A549 (cell line): ENCODE results near the gene SPNS2. TPM values are rescaled to one million over a fixed set of nuclear protein-coding genes. Genes with fewer than 3 reads are reported as not detected.

Experiments used
- ATAC-seq, 2 experiments: fragments of 200-7000 bp in 1 of 2; fragments of >200 bp in 1 of 2; cut with Nextera tagmentation in 1 of 2; cut with Tn5 transposase in 1 of 2; 3 replicates each; pipeline versions ENCODE4 v1.8.0 to v1.9.1; 2018 to 2020; ENCODE audit warnings: mild to moderate bottlenecking in 1 of 2, moderate library complexity in 1 of 2
- CTCF ChIA-PET: fragments of 300-600 bp; sonication (Branson Sonifier 250); formaldehyde crosslinking; extraction: SDS; loops from one replicate; lab custom pipeline; 2021; ENCODE audit warnings: antibody characterized with exemption, inconsistent platforms; lab: Yijun Ruan, JAX
- POLR2A ChIA-PET: fragments of 350-600 bp; formaldehyde crosslinking; extraction: SDS; loops from one replicate; lab custom pipeline; 2021; ENCODE audit warnings: antibody characterized with exemption, inconsistent platforms; lab: Yijun Ruan, JAX
- DNase-seq, 2 experiments: peaks; one replicate each; pipeline versions ENCODE4 v3.0.0 to v3.0.0-alpha.2; 2011 to 2016; ENCODE audit warnings: low read depth in 1 of 2, low spot score in 1 of 2
- FAIRE-seq: peaks from 2 replicates; lab custom pipeline; 2011; peaks lifted over from hg19 to GRCh38; lab: Jason Lieb, UNC
- H3K27ac ChIP-seq, 2 experiments: fragments of >200 bp; sonication (Bioruptor Twin); formaldehyde crosslinking; 3 replicates each; pipeline ENCODE4 v1.5.1; 2016 to 2017
- H3K4me1 ChIP-seq: fragments of >200 bp; sonication (Bioruptor Twin); formaldehyde crosslinking; 3 replicates; pipeline ENCODE4 v1.6.1; 2016
- H3K4me2 ChIP-seq: fragments of >200 bp; sonication (Bioruptor Twin); formaldehyde crosslinking; 3 replicates; pipeline ENCODE4 v1.6.1; 2016
- H3K4me3 ChIP-seq: fragments of >200 bp; sonication (Bioruptor Twin); formaldehyde crosslinking; 3 replicates; pipeline ENCODE4 v1.5.1; 2016
- H3K9me3 ChIP-seq: fragments of >200 bp; sonication (Bioruptor Twin); formaldehyde crosslinking; 3 replicates; pipeline ENCODE4 v1.6.1; 2016
- BHLHE40 ChIP-seq: IDR thresholded peaks from 2 replicates; pipeline ENCODE4 v1.6.1; 2012; ENCODE audit warnings: low read depth, low read length, inconsistent platforms
- CTCF ChIP-seq: fragments of >200 bp; sonication (Bioruptor Twin); formaldehyde crosslinking; IDR thresholded peaks from 3 replicates; pipeline ENCODE4 v1.5.1; 2016
- ESRRA ChIP-seq: fragments of 150-350 bp; IDR thresholded peaks from 2 replicates; pipeline ENCODE4 v1.6.1; 2014; ENCODE audit warnings: mild to moderate bottlenecking, low read length, borderline replicate concordance
- GATA3 ChIP-seq: IDR thresholded peaks from 2 replicates; pipeline ENCODE4 v1.6.1; 2012; ENCODE audit warnings: borderline replicate concordance
- HDAC2 ChIP-seq: fragments of 200-600 bp; sonication (generic); IDR thresholded peaks from 2 replicates; pipeline ENCODE4 v1.6.1; 2016
- HMGXB4 ChIP-seq: fragments of 250-450 bp; sonication (Bioruptor Pico); IDR thresholded peaks from 2 replicates; pipeline ENCODE4 v1.5.0; 2021; ENCODE audit warnings: mild to moderate bottlenecking, moderate library complexity, borderline replicate concordance
- HOXA7 ChIP-seq: fragments of 250-450 bp; sonication (Bioruptor Pico); IDR thresholded peaks from 2 replicates; pipeline ENCODE4 v1.5.0; 2020; ENCODE audit warnings: mild to moderate bottlenecking, moderate library complexity
- KDM1A ChIP-seq: fragments of 200-600 bp; sonication (generic); IDR thresholded peaks from 2 replicates; pipeline ENCODE4 v1.6.1; 2016; ENCODE audit warnings: low read depth, mild to moderate bottlenecking
- MAX ChIP-seq: IDR thresholded peaks from 2 replicates; pipeline ENCODE4 v1.6.1; 2012
- NPAS2 ChIP-seq: fragments of 250-450 bp; sonication (Bioruptor Pico); IDR thresholded peaks from 2 replicates; pipeline ENCODE4 v1.8.0; 2022; ENCODE audit warnings: mild to moderate bottlenecking, moderate library complexity, borderline replicate concordance
- RAD21 ChIP-seq, 2 experiments: fragments of >200 bp in 1 of 2; sonication (Bioruptor Twin) in 1 of 2; formaldehyde crosslinking in 1 of 2; IDR thresholded peaks in 1 of 2; conservative IDR thresholded peaks in 1 of 2; 2 replicates in 1 of 2; 3 replicates in 1 of 2; pipeline ENCODE4 v1.6.1; 2012 to 2018; ENCODE audit warnings: inconsistent platforms in 1 of 2
- RARB ChIP-seq: fragments of 250-450 bp; sonication (Bioruptor Pico); IDR thresholded peaks from 2 replicates; pipeline ENCODE4 v1.8.0; 2021; ENCODE audit warnings: mild to moderate bottlenecking, moderate library complexity
- SMC3 ChIP-seq: fragments of >200 bp; sonication (Bioruptor Twin); formaldehyde crosslinking; IDR thresholded peaks from 3 replicates; pipeline ENCODE4 v1.6.1; 2018; ENCODE audit warnings: inconsistent platforms
- TP53 ChIP-seq: fragments of 250-450 bp; sonication (Bioruptor Pico); IDR thresholded peaks from 2 replicates; pipeline ENCODE4 v1.5.0; 2021; ENCODE audit warnings: mild to moderate bottlenecking, moderate library complexity
- ZC3H11A ChIP-seq: fragments of 450-650 bp; IDR thresholded peaks from 2 replicates; pipeline ENCODE4 v1.6.1; 2014; ENCODE audit warnings: antibody characterized with exemption, mild to moderate bottlenecking
- ZFP36 ChIP-seq: fragments of 450-650 bp; IDR thresholded peaks from 2 replicates; pipeline ENCODE4 v1.6.1; 2014; ENCODE audit warnings: borderline replicate concordance; ENCODE audit not compliant: partially characterized antibody
- ZSCAN20 ChIP-seq: fragments of 250-450 bp; sonication (Bioruptor Pico); IDR thresholded peaks from 2 replicates; pipeline ENCODE4 v1.8.0; 2022; ENCODE audit warnings: mild to moderate bottlenecking, moderate library complexity
- WGBS: methylation state at CpG from one replicate; pipeline ENCODE4 v1.1.6; 2017; ENCODE audit errors: missing lambda C conversion rate; 5-methylcytosine and 5-hydroxymethylcytosine counted together
- polyA plus RNA-seq, 4 experiments: library from polyadenylated mRNA; depleted of rRNA in 3 of 4; stranded (reverse); fragments of >200 nt; fragmentation: RNase III in 1 of 4; extraction: RNeasy Plus Mini Kit Qiagen cat#74134 plus additional on column Dnase treatment in 1 of 4; gene quantifications; 2 replicates in 3 of 4; 3 replicates in 1 of 4; pipeline ENCODE4 v1.2.3, GENCODE V29; 2011 to 2017
- TF ChIP-seq, protein P1 (sequence below): IDR thresholded peaks from 2 replicates; pipeline ENCODE4 v1.6.1; 2012; ENCODE audit warnings: low read depth, borderline replicate concordance
- TF ChIP-seq, protein P2 (sequence below): fragments of 450-650 bp; IDR thresholded peaks from 2 replicates; pipeline ENCODE4 v1.6.1; 2014; ENCODE audit warnings: antibody characterized with exemption

SPNS2 gene
- polyA plus RNA-seq, 2 of the 4 experiments (the other 2 are of a cell fraction): 0.27 to 0.46 TPM

GRCh38 chr17:4562015-4562969 lies 63.6 kb downstream of the SPNS2 start:
- no peak for DNase-seq
- 66% methylated on average over 8 of the region's 8 CpGs for WGBS
- FAIRE-seq: no peak
- Histone ChIP-seq H3K9me3 (no peaks in the 10 kb centered on the region), H3K4me2 (0 out of 3 replicates have a peak overlapping the region, but pooled peaks have one; percentile 1), H3K27ac (no peak overlapping the region), H3K4me1 (0 out of 3 replicates have a peak, but pooled peaks cover 4% of the 10 kb centered on the region), H3K4me3 (no peak overlapping the region)
- ATAC-seq: no peak
- TF ChIP-seq ESRRA (no peak), BHLHE40 (no peak), HMGXB4 (CRISPR knock-in tag) (no peak), HDAC2 (no peak), ZFP36 (no peak), GATA3 (no peak), ZC3H11A (no peak), ZSCAN20 (CRISPR knock-in tag) (no peak)
- ChIA-PET POLR2A (no interaction called here), CTCF (interaction anchor here (0.6 to 2.5 kb wide), 9 partner anchors 15 to 141 kb away, joined by 3 to 23 read pairs (median 3); partner anchors contain the start of gene SMTNL2)

DNA sequence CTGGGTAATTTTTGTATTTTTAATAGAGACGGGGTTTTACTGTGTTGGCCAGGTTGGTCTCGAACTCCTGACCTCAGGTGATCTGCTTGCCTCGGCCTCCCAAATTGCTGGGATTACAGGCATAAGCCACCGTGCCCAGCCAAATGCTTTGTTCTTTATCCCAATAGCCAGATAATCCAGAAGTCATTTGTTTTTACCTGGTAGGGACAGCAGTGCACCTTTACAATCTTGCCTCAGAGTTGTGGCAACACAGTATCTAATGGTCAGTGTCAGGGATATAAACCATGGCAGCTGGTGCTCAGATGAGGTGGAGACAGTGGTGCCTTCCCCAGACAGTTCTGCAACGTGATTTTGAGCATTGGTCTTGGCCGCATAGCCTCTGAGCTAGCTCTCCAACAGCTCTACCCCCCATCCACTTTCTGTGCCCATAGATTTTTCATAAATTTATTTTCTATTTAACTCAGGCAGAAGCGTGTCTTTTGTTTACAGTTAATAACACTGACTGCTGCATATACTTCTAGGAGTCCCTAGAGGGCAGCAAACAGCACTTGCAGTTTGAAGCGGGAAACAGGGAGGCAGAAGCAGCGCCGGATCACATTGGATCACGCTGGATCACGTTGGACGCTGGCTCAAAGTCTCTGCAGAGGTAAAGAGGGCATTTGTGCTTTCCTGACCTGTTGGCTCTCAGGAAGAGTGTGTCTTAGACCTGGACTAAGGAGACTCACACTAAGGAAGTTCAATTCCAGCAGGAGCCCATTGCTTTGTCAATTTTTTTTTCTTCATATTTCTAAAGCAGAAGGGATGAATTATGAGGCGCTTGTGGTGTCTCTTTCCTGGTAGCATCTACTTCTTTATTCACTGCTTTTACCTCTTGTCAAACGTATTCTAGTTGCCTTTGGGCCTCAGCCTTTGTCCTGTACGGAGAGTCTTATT lies 66.8 kb downstream of the SPNS2 start:
- peak overlapping the region; percentile 62 for H3K4me2 ChIP-seq
- CTCF ChIA-PET: interaction anchor here (0.6 to 7.5 kb wide), 53 partner anchors 8 to 502 kb away, joined by 3 to 238 read pairs (median 6); partner anchors contain the start of genes CAMTA2, MYBBP1A, PELP1 and PLD2
- ATAC-seq: peak; percentile 90 to 92
- H3K9me3 ChIP-seq: no peaks in the 10 kb centered on the region
- WGBS: 24% methylated on average over 16 of the region's 16 CpGs
- FAIRE-seq: peak; percentile 79
- POLR2A ChIA-PET: interaction anchor here (1.8 kb wide), 1 partner anchor 10 kb away, joined by 5 read pairs; the partner anchor contains the start of gene MYBBP1A
- H3K4me1 ChIP-seq: 0 out of 3 replicates have a peak, but pooled peaks cover 4% of the 10 kb centered on the region
- peak; percentile 92 for DNase-seq
- peak overlapping the region in 1 of 2 experiments; percentile 25; a peak in 1 of 6 replicates for H3K27ac ChIP-seq
- no peak for TF ChIP-seq KDM1A
- TF ChIP-seq RARB (CRISPR knock-in tag): no peak
- peak; percentile 51 for TF ChIP-seq SMC3
- TF ChIP-seq HOXA7 (CRISPR knock-in tag): no peak
- TF ChIP-seq HMGXB4 (CRISPR knock-in tag): no peak
- TF ChIP-seq TP53 (CRISPR knock-in tag): no peak
- TF ChIP-seq CTCF: peak; percentile 96
- TF ChIP-seq MAX: peak; percentile 97
- TF ChIP-seq, protein P1, sequence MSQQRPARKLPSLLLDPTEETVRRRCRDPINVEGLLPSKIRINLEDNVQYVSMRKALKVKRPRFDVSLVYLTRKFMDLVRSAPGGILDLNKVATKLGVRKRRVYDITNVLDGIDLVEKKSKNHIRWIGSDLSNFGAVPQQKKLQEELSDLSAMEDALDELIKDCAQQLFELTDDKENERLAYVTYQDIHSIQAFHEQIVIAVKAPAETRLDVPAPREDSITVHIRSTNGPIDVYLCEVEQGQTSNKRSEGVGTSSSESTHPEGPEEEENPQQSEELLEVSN: peak; percentile 99
- peak; percentile 7; the same call in 1 of the 2 replicates for TF ChIP-seq NPAS2 (CRISPR knock-in tag)
- TF ChIP-seq RAD21 (conservative IDR thresholded peaks at IDR 0.05 in 1 of 2, IDR thresholded peaks at IDR 0.05 in 1 of 2): peak; percentile 51 to 68
- TF ChIP-seq, protein P2, sequence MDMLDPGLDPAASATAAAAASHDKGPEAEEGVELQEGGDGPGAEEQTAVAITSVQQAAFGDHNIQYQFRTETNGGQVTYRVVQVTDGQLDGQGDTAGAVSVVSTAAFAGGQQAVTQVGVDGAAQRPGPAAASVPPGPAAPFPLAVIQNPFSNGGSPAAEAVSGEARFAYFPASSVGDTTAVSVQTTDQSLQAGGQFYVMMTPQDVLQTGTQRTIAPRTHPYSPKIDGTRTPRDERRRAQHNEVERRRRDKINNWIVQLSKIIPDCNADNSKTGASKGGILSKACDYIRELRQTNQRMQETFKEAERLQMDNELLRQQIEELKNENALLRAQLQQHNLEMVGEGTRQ: peak; percentile 69
- H3K4me3 ChIP-seq: no peak overlapping the region
